Activated CD8-positive, alpha-beta T cell treated with anti-CD3 and anti-CD28 coated beads for 36 hours (primary cell): ENCODE results near the gene LCOR. TPM values are rescaled to one million over a fixed set of nuclear protein-coding genes. Genes with fewer than 3 reads are reported as not detected.

Experiments used
- ATAC-seq: fragments of 200-7000 bp; cut with Tn5 transposase; one replicate; pipeline ENCODE4 v1.10.0; 2021; ENCODE audit warnings: mild to moderate bottlenecking, moderate library complexity
- CTCF ChIA-PET: fragments of 350-600 bp; sonication (Branson Sonifier 250); formaldehyde crosslinking; loops from one replicate; lab custom pipeline; 2021; ENCODE audit warnings: antibody characterized with exemption; lab: Charles Lee
- POLR2A ChIA-PET: fragments of 350-600 bp; sonication (Branson Sonifier 250); formaldehyde crosslinking; loops from one replicate; lab custom pipeline; 2021; ENCODE audit warnings: antibody characterized with exemption; lab: Charles Lee
- DNase-seq: peaks from one replicate; pipeline ENCODE4 v3.0.0-alpha.2; 2020
- H3K27ac Mint-ChIP-seq: one replicate; pipeline ENCODE4 v1.8.0; 2021; ENCODE audit warnings: mild to moderate bottlenecking, mixed read lengths
- H3K27me3 Mint-ChIP-seq: one replicate; pipeline ENCODE4 v1.8.0; 2021; ENCODE audit warnings: mixed read lengths
- H3K36me3 Mint-ChIP-seq: one replicate; pipeline ENCODE4 v1.8.0; 2021; ENCODE audit warnings: low read depth, mixed read lengths
- H3K4me1 Mint-ChIP-seq: one replicate; pipeline ENCODE4 v1.8.0; 2021; ENCODE audit warnings: low read depth, mixed read lengths
- H3K4me3 Mint-ChIP-seq: one replicate; pipeline ENCODE4 v1.8.0; 2021; ENCODE audit warnings: mild to moderate bottlenecking, moderate library complexity, mixed read lengths
- H3K9me3 Mint-ChIP-seq: one replicate; pipeline ENCODE4 v1.8.0; 2021; ENCODE audit warnings: mixed read lengths
- CTCF ChIP-seq: fragments of 200-600 bp; IDR thresholded peaks from one replicate; pipeline ENCODE4 v1.8.0; 2022; ENCODE audit warnings: antibody characterized with exemption, mild to moderate bottlenecking
- intact Hi-C: fragments of 100-400 bp; cut with micrococcal nuclease; formaldehyde crosslinking; loops from one replicate; pipeline ENCODE4 v1.10.0; 2022
- total RNA-seq, 2 experiments: library from RNA; stranded (reverse); gene quantifications; one replicate each; pipeline ENCODE4 v1.2.3, GENCODE V29; 2021

The LCOR gene
- total RNA-seq, 2 experiments from 2014 or later = 20.6 to 24.3 TPM

GRCh38 chr10:96858038-96858705 lies 26.1 kb downstream of the LCOR start:
- ATAC-seq = peak; percentile 75
- POLR2A ChIA-PET = no interaction called here
- Mint-ChIP-seq H3K9me3 (no peaks in the 10 kb centered on the region), H3K36me3 (peaks cover 33% of the 10 kb centered on the region), H3K27me3 (no peaks in the 10 kb centered on the region), H3K4me3 (no peak overlapping the region), H3K4me1 (peaks cover 63% of the 10 kb centered on the region), H3K27ac (peak overlapping the region; percentile 82)
- DNase-seq = no peak
- intact Hi-C loops = no loop called here
- no peak for TF ChIP-seq CTCF
- CTCF ChIA-PET = no interaction called here

GRCh38 chr10:96858706-96859050 lies 26.6 kb downstream of the LCOR start:
- POLR2A ChIA-PET = no interaction called here
- DNase-seq = no peak
- Mint-ChIP-seq H3K9me3 (no peaks in the 10 kb centered on the region), H3K27me3 (no peaks in the 10 kb centered on the region), H3K27ac (peak overlapping the region; percentile 82), H3K36me3 (peaks cover 29% of the 10 kb centered on the region), H3K4me3 (no peak overlapping the region), H3K4me1 (peaks cover 64% of the 10 kb centered on the region)
- TF ChIP-seq CTCF = no peak
- no peak for ATAC-seq
- intact Hi-C loops = no loop called here
- CTCF ChIA-PET = no interaction called here

GRCh38 chr10:96860631-96861277 lies 28.7 kb downstream of the LCOR start:
- Mint-ChIP-seq H3K4me1 (peaks cover 69% of the 10 kb centered on the region), H3K4me3 (no peak overlapping the region), H3K27ac (no peak overlapping the region), H3K9me3 (no peaks in the 10 kb centered on the region), H3K27me3 (no peaks in the 10 kb centered on the region), H3K36me3 (peaks cover 30% of the 10 kb centered on the region)
- ChIA-PET POLR2A (interaction anchor here (1.0 to 1.6 kb wide), 3 partner anchors 9 to 24 kb away, joined by 3 to 4 read pairs (median 4); no protein-coding TSS in a partner anchor), CTCF (interaction anchor here (1.4 to 2.1 kb wide), 2 partner anchors 10 to 164 kb away, joined by 4 to 8 read pairs; no protein-coding TSS in a partner anchor)
- ATAC-seq = no peak
- no peak for DNase-seq
- intact Hi-C loops = no loop called here
- TF ChIP-seq CTCF = no peak

- POLR2A ChIA-PET = no interaction called here
- intact Hi-C loops = no loop called here
- no peak for TF ChIP-seq CTCF
- peak; percentile 91 for ATAC-seq
- Mint-ChIP-seq H3K4me3 (no peak overlapping the region), H3K36me3 (peaks cover 30% of the 10 kb centered on the region), H3K27ac (peak overlapping the region; percentile 79), H3K9me3 (no peaks in the 10 kb centered on the region), H3K4me1 (peaks cover 47% of the 10 kb centered on the region), H3K27me3 (no peaks in the 10 kb centered on the region)
- no peak for DNase-seq
- CTCF ChIA-PET = no interaction called here
These were observed 31.9 kb downstream of the LCOR start for GRCh38 chr10:96863922-96864543.

GRCh38 chr10:96873086-96873485 lies 41.0 kb downstream of the LCOR start:
- no peak for TF ChIP-seq CTCF
- ChIA-PET POLR2A (no interaction called here), CTCF (no interaction called here)
- Mint-ChIP-seq H3K27ac (peak overlapping the region; percentile 79), H3K4me1 (peaks cover 50% of the 10 kb centered on the region), H3K4me3 (no peak overlapping the region), H3K27me3 (no peaks in the 10 kb centered on the region), H3K9me3 (no peaks in the 10 kb centered on the region), H3K36me3 (peaks cover 14% of the 10 kb centered on the region)
- no peak for ATAC-seq
- intact Hi-C loops = no loop called here
- DNase-seq = no peak
